Upper lobe of left lung (tissue), 4 donors: Measurements from ENCODE around the gene SPATA13.

Experiments
- POLR2A ChIP-seq, 4 donors: fragments of 450-650 bp; IDR thresholded peaks; one replicate each; pipeline ENCODE4 v1.5.1; 2016 to 2017; ENCODE audit warnings: antibody characterized with exemption in 4 of 4, mild to moderate bottlenecking in 2 of 4
- TF ChIP-seq, protein P1 (sequence below), 6 experiments: fragments of 450-650 bp in 4 of 6; fragments of 200-600 bp in 2 of 6; sonication (generic) in 2 of 6; IDR thresholded peaks; one replicate each; pipeline ENCODE4 v1.5.1; 2016 to 2019; ENCODE audit warnings: antibody characterized with exemption in 6 of 6

DNA sequence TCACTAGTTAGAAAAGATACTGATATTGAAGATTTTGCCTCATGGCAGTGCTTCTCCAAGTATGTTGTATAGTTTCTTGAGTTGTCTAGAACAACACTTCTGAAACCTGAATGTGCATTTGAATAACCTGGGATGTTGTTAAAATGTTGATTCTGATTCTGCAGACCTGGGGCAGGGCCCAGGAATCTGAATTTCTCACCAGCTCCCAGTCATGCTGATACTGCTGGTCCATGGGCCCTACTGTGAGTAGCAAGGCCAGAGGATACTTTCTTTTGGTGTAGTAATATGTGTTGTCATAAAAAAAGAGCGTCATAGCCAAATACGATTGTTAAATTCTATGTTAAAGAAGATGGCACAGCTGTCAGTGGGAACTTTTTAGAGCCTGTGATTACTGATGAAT, 107.3 kb downstream of the SPATA13 start:
- TF ChIP-seq, protein P1, sequence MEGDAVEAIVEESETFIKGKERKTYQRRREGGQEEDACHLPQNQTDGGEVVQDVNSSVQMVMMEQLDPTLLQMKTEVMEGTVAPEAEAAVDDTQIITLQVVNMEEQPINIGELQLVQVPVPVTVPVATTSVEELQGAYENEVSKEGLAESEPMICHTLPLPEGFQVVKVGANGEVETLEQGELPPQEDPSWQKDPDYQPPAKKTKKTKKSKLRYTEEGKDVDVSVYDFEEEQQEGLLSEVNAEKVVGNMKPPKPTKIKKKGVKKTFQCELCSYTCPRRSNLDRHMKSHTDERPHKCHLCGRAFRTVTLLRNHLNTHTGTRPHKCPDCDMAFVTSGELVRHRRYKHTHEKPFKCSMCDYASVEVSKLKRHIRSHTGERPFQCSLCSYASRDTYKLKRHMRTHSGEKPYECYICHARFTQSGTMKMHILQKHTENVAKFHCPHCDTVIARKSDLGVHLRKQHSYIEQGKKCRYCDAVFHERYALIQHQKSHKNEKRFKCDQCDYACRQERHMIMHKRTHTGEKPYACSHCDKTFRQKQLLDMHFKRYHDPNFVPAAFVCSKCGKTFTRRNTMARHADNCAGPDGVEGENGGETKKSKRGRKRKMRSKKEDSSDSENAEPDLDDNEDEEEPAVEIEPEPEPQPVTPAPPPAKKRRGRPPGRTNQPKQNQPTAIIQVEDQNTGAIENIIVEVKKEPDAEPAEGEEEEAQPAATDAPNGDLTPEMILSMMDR (IDR thresholded peaks at IDR 0.05) = no peak
- no peak for TF ChIP-seq POLR2A (IDR thresholded peaks at IDR 0.05)
